Stimulated activated CD8-positive, alpha-beta memory T cell treated with anti-CD3 and anti-CD28 coated beads, Interleukin-7, amount 100 ng/mL, for 48 hours (primary cell): ENCODE measurements around the gene SLC8A1.

Source experiments
- DNase-seq, 2 donors: peaks; one replicate each; pipeline ENCODE4 v3.0.0-alpha.2; 2020; ENCODE audit warnings: low read depth in 1 of 2; ENCODE audit errors: extremely low read depth in 1 of 2

Gene SLC8A1

GRCh38 chr2:40283111-40283909 is 168.6 kb downstream of the SLC8A1 start:
- no peak for DNase-seq

GRCh38 chr2:40282428-40282827 is 169.5 kb downstream of the SLC8A1 start:
- DNase-seq: no peak

- no peak for DNase-seq
Measured at GRCh38 chr2:40281021-40281940, 170.6 kb downstream of the SLC8A1 start.

DNA sequence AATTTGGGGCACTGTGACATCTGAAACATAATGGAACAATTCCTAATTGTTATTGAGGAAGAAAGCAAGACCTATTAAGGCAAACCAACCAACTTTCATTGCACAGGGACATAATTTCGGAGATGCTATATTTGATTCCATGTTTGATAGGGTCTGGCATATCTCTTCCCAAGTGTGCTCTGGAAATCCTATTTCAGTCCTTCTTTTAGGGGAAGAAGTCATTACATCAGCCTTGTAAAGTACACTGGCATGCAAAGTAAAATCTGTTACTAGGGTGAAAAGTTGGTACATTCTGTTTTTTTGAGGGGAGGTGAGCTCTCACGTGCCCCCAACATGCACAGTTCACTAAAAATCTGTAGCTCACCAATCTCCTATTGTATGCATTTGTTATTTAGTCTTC is 172.4 kb downstream of the SLC8A1 start:
- no peak for DNase-seq

GRCh38 chr2:40279001-40279400 is 172.9 kb downstream of the SLC8A1 start:
- DNase-seq: no peak

DNA sequence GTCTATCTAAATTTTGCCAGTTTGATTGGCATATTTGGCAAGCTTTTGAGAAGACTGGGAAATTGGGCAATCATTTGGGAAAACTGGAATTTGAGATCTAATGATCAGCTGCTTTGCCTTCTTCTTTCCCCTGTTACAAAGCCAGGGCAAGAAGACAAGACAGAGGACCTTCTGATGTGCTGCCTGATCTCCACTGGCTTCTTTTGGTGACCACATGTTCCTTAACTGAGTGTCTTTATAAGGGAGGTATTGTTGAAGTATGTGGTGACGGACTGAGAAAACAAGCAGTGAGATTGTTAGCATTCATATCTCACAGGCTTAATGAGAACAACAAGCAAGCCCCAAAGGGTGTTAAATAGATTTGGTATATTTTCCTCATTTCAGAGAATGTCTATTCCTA is 175.8 kb downstream of the SLC8A1 start:
- no peak for DNase-seq

GRCh38 chr2:40274270-40274669 is 177.6 kb downstream of the SLC8A1 start:
- DNase-seq: no peak

GRCh38 chr2:40273734-40274182 is 178.1 kb downstream of the SLC8A1 start:
- no peak for DNase-seq

GRCh38 chr2:40271094-40271493 is 180.8 kb downstream of the SLC8A1 start:
- no peak for DNase-seq

DNA sequence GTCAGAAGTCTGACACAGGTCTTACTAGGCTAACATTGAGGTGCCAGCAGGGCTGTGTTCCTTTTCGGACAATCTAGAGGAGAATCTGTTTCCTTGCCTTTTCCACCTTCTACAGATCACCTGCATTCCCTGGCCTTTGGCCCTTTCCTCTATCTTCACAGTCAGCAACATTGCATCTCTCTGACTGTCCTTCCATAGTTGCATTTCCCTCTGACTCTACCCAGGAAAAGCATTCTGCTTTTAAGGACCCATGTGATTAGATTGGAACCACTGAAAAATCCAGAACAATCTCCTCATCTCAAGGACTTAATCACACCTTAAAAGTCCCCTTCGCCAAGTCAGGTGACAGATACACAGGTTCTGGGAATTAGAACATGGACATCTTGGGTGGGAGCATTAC is 181.5 kb downstream of the SLC8A1 start:
- DNase-seq: no peak

DNA sequence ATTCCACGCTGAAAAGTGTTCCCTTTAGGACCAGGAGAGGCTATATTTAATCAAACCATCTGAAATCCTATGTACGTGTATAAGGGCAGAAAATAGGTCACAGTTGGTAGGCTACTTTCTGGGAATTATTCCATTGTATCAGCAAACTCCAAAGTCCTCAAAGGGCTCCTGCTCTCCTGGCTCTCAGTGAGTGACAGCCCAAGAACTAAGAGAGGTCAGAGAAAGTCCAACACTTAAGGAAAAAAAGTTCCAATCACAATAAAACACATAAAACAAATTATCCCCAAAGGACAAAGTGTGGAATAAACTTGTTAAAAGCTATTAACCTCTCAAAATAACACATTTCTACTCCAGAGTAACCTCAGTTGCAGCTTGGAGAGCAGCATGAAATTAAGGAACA is 183.3 kb downstream of the SLC8A1 start:
- DNase-seq: no peak

GRCh38 chr2:40266201-40266600 is 185.7 kb downstream of the SLC8A1 start:
- no peak for DNase-seq

DNA sequence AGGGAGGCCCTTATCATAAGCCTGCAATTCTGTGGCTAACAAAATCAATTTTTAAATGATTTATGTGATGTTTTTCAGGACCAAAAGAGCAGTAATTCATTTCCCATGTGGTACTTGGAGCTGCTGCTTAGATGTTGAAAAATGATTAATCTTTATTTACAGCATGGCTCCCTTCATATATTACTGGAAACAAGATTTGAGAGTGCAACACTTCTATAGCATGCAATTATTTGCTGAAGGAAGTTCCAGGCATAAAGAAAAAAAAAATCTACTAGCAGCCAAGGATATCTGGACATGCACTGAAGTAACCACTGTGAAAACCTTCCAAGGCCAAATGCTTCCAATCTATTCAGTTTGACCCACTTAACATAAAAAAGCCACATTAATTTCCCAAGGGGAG is 186.3 kb downstream of the SLC8A1 start:
- no peak for DNase-seq

GRCh38 chr2:40261042-40261441 is 190.8 kb downstream of the SLC8A1 start:
- no peak for DNase-seq

GRCh38 chr2:40260437-40260836 is 191.5 kb downstream of the SLC8A1 start:
- no peak for DNase-seq

DNA sequence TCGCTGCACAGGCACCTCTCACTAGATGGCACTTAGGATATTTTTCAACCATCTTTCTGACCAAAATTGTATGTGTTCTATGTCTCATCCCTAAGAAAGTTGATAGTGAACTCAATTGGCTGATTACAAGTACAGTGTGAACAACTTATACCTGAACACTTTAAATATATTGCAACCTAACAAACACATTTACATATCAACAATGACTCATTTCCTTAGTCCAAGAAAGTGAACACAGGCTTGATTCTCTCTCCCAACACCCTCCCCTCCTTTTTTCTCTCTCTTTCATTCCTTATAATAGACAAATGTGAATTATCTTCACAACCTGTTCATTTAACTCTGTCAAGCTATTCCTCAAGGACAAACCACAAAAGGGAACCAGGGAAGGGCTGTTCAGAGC is 192.0 kb downstream of the SLC8A1 start:
- no peak for DNase-seq

DNA sequence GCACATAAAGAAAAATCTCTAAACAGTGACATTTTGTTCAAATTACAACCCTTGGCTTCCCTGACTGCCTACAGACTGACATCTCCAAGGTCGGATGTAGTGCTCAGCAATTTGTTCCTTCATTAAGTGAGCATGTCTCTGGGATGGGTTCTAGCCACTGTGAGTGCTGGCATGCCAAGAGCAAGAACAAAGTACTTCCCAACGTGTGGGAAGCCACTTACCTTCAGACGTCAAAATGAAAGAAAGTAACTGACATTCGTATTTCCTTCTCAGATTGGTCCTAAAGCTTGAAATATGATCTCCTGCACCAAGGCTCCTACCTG is 193.8 kb downstream of the SLC8A1 start:
- no peak for DNase-seq

GRCh38 chr2:40257340-40258134 is 194.4 kb downstream of the SLC8A1 start:
- no peak for DNase-seq

- no peak for DNase-seq
Measured at GRCh38 chr2:40256649-40257048, 195.2 kb downstream of the SLC8A1 start.

- no peak for DNase-seq
Measured at GRCh38 chr2:40256008-40256407, 195.9 kb downstream of the SLC8A1 start.

GRCh38 chr2:40255103-40255502 is 196.8 kb downstream of the SLC8A1 start:
- no peak for DNase-seq
